WTC11 (cell line): ENCODE results near the gene THSD8. TPM values are rescaled to one million over a fixed set of nuclear protein-coding genes. Genes with fewer than 3 reads are reported as not detected.

Experiments used
- ATAC-seq: fragments of 200-7000 bp; cut with Tn5 transposase; 2 replicates; pipeline ENCODE4 v1.10.0; 2021; ENCODE audit warnings: mild to moderate bottlenecking, moderate library complexity
- CTCF ChIA-PET: fragments of 300-600 bp; sonication (Branson Sonifier 250); formaldehyde crosslinking; loops from one replicate; lab custom pipeline; 2021; ENCODE audit warnings: antibody characterized with exemption; lab: Charles Lee
- POLR2A ChIA-PET: fragments of 350-600 bp; sonication (Branson Sonifier 250); formaldehyde crosslinking; loops from one replicate; lab custom pipeline; 2021; ENCODE audit warnings: antibody characterized with exemption; lab: Charles Lee
- DNase-seq: peaks from one replicate; pipeline ENCODE4 v3.0.0; 2021; ENCODE audit warnings: low spot score
- H3K27ac Mint-ChIP-seq: 2 replicates; pipeline ENCODE4 v1.8.0; 2021; ENCODE audit warnings: mixed read lengths
- H3K27me3 Mint-ChIP-seq: 2 replicates; pipeline ENCODE4 v1.8.0; 2021; ENCODE audit warnings: low read depth, mild to moderate bottlenecking, moderate library complexity, mixed read lengths
- H3K36me3 Mint-ChIP-seq: 2 replicates; pipeline ENCODE4 v1.8.0; 2021; ENCODE audit warnings: mixed read lengths
- H3K4me1 Mint-ChIP-seq: 2 replicates; pipeline ENCODE4 v1.8.0; 2022; ENCODE audit warnings: mixed read lengths
- H3K4me3 Mint-ChIP-seq: 2 replicates; pipeline ENCODE4 v1.8.0; 2021; ENCODE audit warnings: mild to moderate bottlenecking, moderate library complexity, mixed read lengths
- H3K9me3 Mint-ChIP-seq: 2 replicates; pipeline ENCODE4 v1.8.0; 2021; ENCODE audit warnings: mixed read lengths
- AR ChIP-seq: fragments of 250-450 bp; sonication (Bioruptor Pico); IDR thresholded peaks from 2 replicates; pipeline ENCODE4 v1.9.0; 2021; ENCODE audit warnings: mild to moderate bottlenecking
- CBFB ChIP-seq: sonication (generic); formaldehyde crosslinking; IDR thresholded peaks from 2 replicates; pipeline ENCODE4 v1.8.1; 2022; ENCODE audit warnings: mild to moderate bottlenecking, low read depth, missing genetic modification reagents
- E2F4 ChIP-seq: sonication (generic); formaldehyde crosslinking; IDR thresholded peaks from 2 replicates; pipeline ENCODE4 v1.8.1; 2022; ENCODE audit warnings: low read depth, mild to moderate bottlenecking, moderate library complexity, missing genetic modification reagents, borderline replicate concordance
- FOXP1 ChIP-seq: sonication (generic); formaldehyde crosslinking; IDR thresholded peaks from 2 replicates; pipeline ENCODE4 v1.8.0; 2022; ENCODE audit warnings: missing genetic modification reagents, mild to moderate bottlenecking, moderate library complexity, borderline replicate concordance
- IRF2 ChIP-seq: sonication (generic); formaldehyde crosslinking; IDR thresholded peaks from 2 replicates; pipeline ENCODE4 v1.8.0; 2022; ENCODE audit warnings: low read depth, missing genetic modification reagents, borderline replicate concordance
- JAZF1 ChIP-seq: fragments of 250-450 bp; sonication (Bioruptor Pico); IDR thresholded peaks from 2 replicates; pipeline ENCODE4 v1.9.0; 2021; ENCODE audit warnings: moderate library complexity, mild to moderate bottlenecking, inconsistent platforms
- MAX ChIP-seq: sonication (generic); formaldehyde crosslinking; IDR thresholded peaks from 2 replicates; pipeline ENCODE4 v1.8.0; 2022; ENCODE audit warnings: mild to moderate bottlenecking, missing genetic modification reagents
- NFATC4 ChIP-seq: fragments of 250-450 bp; sonication (Bioruptor Pico); IDR thresholded peaks from 2 replicates; pipeline ENCODE4 v1.9.0; 2021; ENCODE audit warnings: mild to moderate bottlenecking
- NR3C1 ChIP-seq: sonication (generic); formaldehyde crosslinking; conservative IDR thresholded peaks from 2 replicates; pipeline ENCODE4 v1.8.1; 2023; ENCODE audit warnings: low read depth, mild to moderate bottlenecking, missing genetic modification reagents
- PRRX2 ChIP-seq: fragments of 250-450 bp; sonication (Bioruptor Pico); IDR thresholded peaks from 2 replicates; pipeline ENCODE4 v1.8.0; 2021; ENCODE audit warnings: mild to moderate bottlenecking
- RELA ChIP-seq: sonication (generic); formaldehyde crosslinking; IDR thresholded peaks from 2 replicates; pipeline ENCODE4 v1.8.1; 2022; ENCODE audit warnings: missing genetic modification reagents, mild to moderate bottlenecking, borderline replicate concordance
- SMAD4 ChIP-seq: sonication (generic); formaldehyde crosslinking; IDR thresholded peaks from 2 replicates; pipeline ENCODE4 v1.8.0; 2022; ENCODE audit warnings: mild to moderate bottlenecking, missing genetic modification reagents
- SP1 ChIP-seq: sonication (generic); formaldehyde crosslinking; conservative IDR thresholded peaks from 2 replicates; pipeline ENCODE4 v1.8.1; 2022; ENCODE audit warnings: missing genetic modification reagents
- USF2 ChIP-seq: sonication (generic); formaldehyde crosslinking; IDR thresholded peaks from 2 replicates; pipeline ENCODE4 v1.8.1; 2023; ENCODE audit warnings: mild to moderate bottlenecking, missing genetic modification reagents, moderate library complexity
- ZBTB21 ChIP-seq: sonication (generic); formaldehyde crosslinking; IDR thresholded peaks from 2 replicates; pipeline ENCODE4 v1.8.1; 2023; ENCODE audit warnings: mild to moderate bottlenecking, missing genetic modification reagents, borderline replicate concordance
- ZBTB43 ChIP-seq: sonication (generic); formaldehyde crosslinking; IDR thresholded peaks from 2 replicates; pipeline ENCODE4 v1.8.1; 2023; ENCODE audit warnings: mild to moderate bottlenecking, missing genetic modification reagents
- ZMAT4 ChIP-seq: fragments of 250-450 bp; sonication (Bioruptor Pico); IDR thresholded peaks from 2 replicates; pipeline ENCODE4 v1.9.0; 2021; ENCODE audit warnings: mild to moderate bottlenecking
- ZNF138 ChIP-seq: sonication (generic); formaldehyde crosslinking; conservative IDR thresholded peaks from 2 replicates; pipeline ENCODE4 v1.8.1; 2022; ENCODE audit warnings: mild to moderate bottlenecking, moderate library complexity, missing genetic modification reagents
- ZNF219 ChIP-seq: sonication (generic); formaldehyde crosslinking; IDR thresholded peaks from 2 replicates; pipeline ENCODE4 v1.8.0; 2023; ENCODE audit warnings: missing genetic modification reagents, mild to moderate bottlenecking, borderline replicate concordance
- ZNF281 ChIP-seq: sonication (generic); formaldehyde crosslinking; IDR thresholded peaks from 2 replicates; pipeline ENCODE4 v1.8.0; 2023; ENCODE audit warnings: mild to moderate bottlenecking, missing genetic modification reagents
- total RNA-seq: library from RNA; stranded (reverse); gene quantifications from 3 replicates; pipeline ENCODE4 v1.2.3, GENCODE V29; 2021

THSD8 gene
- total RNA-seq, 1 experiment from 2014 or later, result 30.1 TPM

GRCh38 chr19:12767150-12767549 lies 34.7 kb upstream of the THSD8 start:
- TF ChIP-seq CBFB (CRISPR knock-in tag) (no peak), ZMAT4 (CRISPR knock-in tag) (no peak), SP1 (no peak), RELA (CRISPR knock-in tag) (no peak), MAX (no peak), NFATC4 (CRISPR knock-in tag) (no peak), E2F4 (CRISPR knock-in tag) (no peak), ZNF138 (CRISPR knock-in tag) (no peak), FOXP1 (no peak), JAZF1 (no peak), ZBTB21 (no peak), ZBTB43 (CRISPR knock-in tag) (no peak), ZNF281 (CRISPR knock-in tag) (no peak), AR (CRISPR knock-in tag) (no peak), PRRX2 (CRISPR knock-in tag) (no peak), SMAD4 (CRISPR knock-in tag) (no peak), USF2 (no peak), IRF2 (CRISPR knock-in tag) (no peak), ZNF219 (no peak), NR3C1 (CRISPR knock-in tag) (no peak)
- TF ChIP-seq, all 79 proteins: peak for 0
- no peak overlapping the region for H3K4me3 Mint-ChIP-seq
- H3K27me3 Mint-ChIP-seq, result no peaks in the 10 kb centered on the region; the same call in 1 of the 2 replicates
- ATAC-seq (no peak), DNase-seq (no peak)
- no peak overlapping the region for H3K27ac Mint-ChIP-seq
- POLR2A ChIA-PET, result interaction anchor here (1.4 to 2.2 kb wide), 3 partner anchors 9 to 106 kb away, joined by 4 to 12 read pairs (median 10); no protein-coding TSS in a partner anchor
- peaks cover 31% of the 10 kb centered on the region for H3K36me3 Mint-ChIP-seq
- CTCF ChIA-PET, result interaction anchor here (0.7 to 11.1 kb wide), 13 partner anchors 9 to 106 kb away, joined by 3 to 341 read pairs (median 10); partner anchors contain the start of genes FBXW9, GET3, HOOK2 and JUNB
- peaks cover 16% of the 10 kb centered on the region for H3K4me1 Mint-ChIP-seq
- no peaks in the 10 kb centered on the region for H3K9me3 Mint-ChIP-seq
